OCI-LY1 (cell line): ENCODE results near the gene GALNT18.

ENCODE experiments used
- H2AFZ ChIP-seq: fragments of 200-600 bp; sonication (generic), shearing (Covaris generic); 2 replicates; pipeline ENCODE4 v1.6.0; 2014; ENCODE audit warnings: antibody characterized with exemption, mild to moderate bottlenecking, low read length
- H3F3A ChIP-seq: fragments of 200-600 bp; sonication (generic), shearing (Covaris generic); 2 replicates; pipeline ENCODE4 v1.6.0; 2014; ENCODE audit warnings: mild to moderate bottlenecking, antibody characterized with exemption, low read length, moderate library complexity; ENCODE audit not compliant: insufficient read depth
- H3K27ac ChIP-seq: fragments of 200-600 bp; sonication (generic); 2 replicates; pipeline ENCODE4 v1.5.1; 2014; ENCODE audit warnings: low read length, mixed run types, mild to moderate bottlenecking, low read depth; ENCODE audit not compliant: poor library complexity, severe bottlenecking
- H3K27me3 ChIP-seq: fragments of 200-600 bp; sonication (generic); 2 replicates; pipeline ENCODE4 v1.6.0; 2014; ENCODE audit warnings: antibody characterized with exemption, mild to moderate bottlenecking, low read length, moderate library complexity; ENCODE audit not compliant: insufficient read depth
- H3K36me3 ChIP-seq: fragments of 200-600 bp; sonication (generic); 2 replicates; pipeline ENCODE4 v1.6.1; 2014; ENCODE audit warnings: mild to moderate bottlenecking, antibody characterized with exemption, low read length, moderate library complexity, mixed read lengths; ENCODE audit not compliant: insufficient read depth
- H3K4me1 ChIP-seq: fragments of 200-600 bp; sonication (generic); 2 replicates; pipeline ENCODE4 v1.5.1; 2014; ENCODE audit warnings: mild to moderate bottlenecking, low read length, moderate library complexity; ENCODE audit not compliant: insufficient read depth, severe bottlenecking
- H3K4me2 ChIP-seq: fragments of 200-600 bp; sonication (generic), shearing (Covaris generic); 2 replicates; pipeline ENCODE4 v1.6.1; 2014; ENCODE audit warnings: low read length
- H3K4me3 ChIP-seq: fragments of 200-600 bp; sonication (generic); 2 replicates; pipeline ENCODE4 v1.5.1; 2014; ENCODE audit warnings: low read length, low read depth, mild to moderate bottlenecking, mixed read lengths; ENCODE audit not compliant: poor library complexity, severe bottlenecking
- H3K79me2 ChIP-seq: fragments of 200-600 bp; shearing (Covaris generic); 2 replicates; pipeline ENCODE4 v1.6.1; 2016; ENCODE audit warnings: mixed run types, low read length, mixed read lengths; ENCODE audit not compliant: insufficient read depth
- H3K9ac ChIP-seq: fragments of 200-600 bp; sonication (generic), shearing (Covaris generic); 2 replicates; pipeline ENCODE4 v1.6.1; 2014; ENCODE audit warnings: mild to moderate bottlenecking, low read length, mixed read lengths
- H3K9me2 ChIP-seq: fragments of 200-600 bp; sonication (generic), shearing (Covaris generic); 2 replicates; pipeline ENCODE4 v1.6.1; 2014; ENCODE audit warnings: low read depth, mild to moderate bottlenecking, low read length, mixed read lengths
- H3K9me3 ChIP-seq: fragments of 200-600 bp; shearing (Covaris generic); 2 replicates; pipeline ENCODE4 v1.6.1; 2014; ENCODE audit warnings: low read length, mixed read lengths
- H4K20me1 ChIP-seq: fragments of 200-600 bp; sonication (generic), shearing (Covaris generic); 2 replicates; pipeline ENCODE4 v1.6.0; 2016; ENCODE audit warnings: mild to moderate bottlenecking, low read length; ENCODE audit not compliant: insufficient read depth
- EZH2 ChIP-seq: fragments of 200-600 bp; sonication (generic), shearing (Covaris generic); IDR thresholded peaks from 2 replicates; pipeline ENCODE4 v1.8.0; 2017; ENCODE audit warnings: borderline replicate concordance, mixed run types, mild to moderate bottlenecking, antibody characterized with exemption, low read length, moderate library complexity, mixed read lengths
- TF ChIP-seq, protein P1 (sequence below): fragments of 200-600 bp; sonication (generic), shearing (Covaris generic); IDR thresholded peaks from 2 replicates; pipeline ENCODE4 v1.5.1; 2017; ENCODE audit warnings: mild to moderate bottlenecking, antibody characterized with exemption, low read length, moderate library complexity, mixed read lengths

GALNT18 gene

DNA sequence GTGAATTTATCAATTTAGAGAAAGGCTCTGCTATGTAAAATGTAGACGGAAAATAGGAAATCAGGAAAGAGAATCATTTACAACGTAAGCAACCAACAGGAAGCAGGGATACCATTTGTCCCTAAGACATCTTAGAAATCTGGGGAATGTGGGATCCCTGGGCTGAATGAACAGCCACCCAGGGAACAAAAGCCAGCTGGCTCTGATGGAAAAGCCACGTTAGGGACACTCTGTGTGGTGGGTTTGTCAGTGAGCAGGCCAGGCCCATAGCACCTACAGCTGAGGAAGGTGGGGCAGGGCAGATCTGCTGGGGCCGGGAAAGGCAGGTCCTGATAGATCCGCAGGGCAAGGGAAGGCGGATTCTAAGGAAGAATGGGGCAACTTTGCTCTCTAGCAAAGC, 181.7 kb downstream of the GALNT18 start:
- Histone ChIP-seq H3K9me2 (no peaks in the 10 kb centered on the region), H3K79me2 (no peaks in the 10 kb centered on the region), H4K20me1 (no peaks in the 10 kb centered on the region), H3K4me3 (no peak overlapping the region), H3K4me1 (no peaks in the 10 kb centered on the region), H3K4me2 (no peak overlapping the region), H2AFZ (no peak overlapping the region), H3F3A (no peaks in the 10 kb centered on the region), H3K27me3 (no peaks in the 10 kb centered on the region), H3K36me3 (no peaks in the 10 kb centered on the region), H3K9ac (no peak overlapping the region), H3K9me3 (no peaks in the 10 kb centered on the region), H3K27ac (no peak overlapping the region)
- TF ChIP-seq, protein P1, sequence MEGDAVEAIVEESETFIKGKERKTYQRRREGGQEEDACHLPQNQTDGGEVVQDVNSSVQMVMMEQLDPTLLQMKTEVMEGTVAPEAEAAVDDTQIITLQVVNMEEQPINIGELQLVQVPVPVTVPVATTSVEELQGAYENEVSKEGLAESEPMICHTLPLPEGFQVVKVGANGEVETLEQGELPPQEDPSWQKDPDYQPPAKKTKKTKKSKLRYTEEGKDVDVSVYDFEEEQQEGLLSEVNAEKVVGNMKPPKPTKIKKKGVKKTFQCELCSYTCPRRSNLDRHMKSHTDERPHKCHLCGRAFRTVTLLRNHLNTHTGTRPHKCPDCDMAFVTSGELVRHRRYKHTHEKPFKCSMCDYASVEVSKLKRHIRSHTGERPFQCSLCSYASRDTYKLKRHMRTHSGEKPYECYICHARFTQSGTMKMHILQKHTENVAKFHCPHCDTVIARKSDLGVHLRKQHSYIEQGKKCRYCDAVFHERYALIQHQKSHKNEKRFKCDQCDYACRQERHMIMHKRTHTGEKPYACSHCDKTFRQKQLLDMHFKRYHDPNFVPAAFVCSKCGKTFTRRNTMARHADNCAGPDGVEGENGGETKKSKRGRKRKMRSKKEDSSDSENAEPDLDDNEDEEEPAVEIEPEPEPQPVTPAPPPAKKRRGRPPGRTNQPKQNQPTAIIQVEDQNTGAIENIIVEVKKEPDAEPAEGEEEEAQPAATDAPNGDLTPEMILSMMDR = no peak
- no peak for TF ChIP-seq EZH2

DNA sequence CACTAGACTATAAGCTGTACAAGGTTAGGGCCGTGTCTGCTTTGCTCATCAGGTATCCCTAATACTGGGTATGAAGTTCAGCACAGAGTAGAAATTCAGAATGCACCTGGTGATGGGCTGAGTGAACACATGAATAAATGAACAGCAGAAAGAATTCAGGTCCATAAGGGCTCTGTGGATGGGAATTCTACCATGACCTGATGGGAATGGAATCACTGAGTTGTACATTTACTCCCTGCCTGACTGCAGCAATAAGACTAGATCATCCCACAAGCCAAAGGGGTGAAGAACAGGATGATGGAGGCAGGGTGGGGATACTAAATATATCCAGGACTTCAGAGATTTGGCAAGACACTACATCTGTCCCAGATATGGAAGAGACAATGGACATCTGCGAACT, 182.2 kb downstream of the GALNT18 start:
- no peaks in the 10 kb centered on the region for H3F3A ChIP-seq
- TF ChIP-seq, protein P1 = no peak
- TF ChIP-seq EZH2 = no peak

DNA sequence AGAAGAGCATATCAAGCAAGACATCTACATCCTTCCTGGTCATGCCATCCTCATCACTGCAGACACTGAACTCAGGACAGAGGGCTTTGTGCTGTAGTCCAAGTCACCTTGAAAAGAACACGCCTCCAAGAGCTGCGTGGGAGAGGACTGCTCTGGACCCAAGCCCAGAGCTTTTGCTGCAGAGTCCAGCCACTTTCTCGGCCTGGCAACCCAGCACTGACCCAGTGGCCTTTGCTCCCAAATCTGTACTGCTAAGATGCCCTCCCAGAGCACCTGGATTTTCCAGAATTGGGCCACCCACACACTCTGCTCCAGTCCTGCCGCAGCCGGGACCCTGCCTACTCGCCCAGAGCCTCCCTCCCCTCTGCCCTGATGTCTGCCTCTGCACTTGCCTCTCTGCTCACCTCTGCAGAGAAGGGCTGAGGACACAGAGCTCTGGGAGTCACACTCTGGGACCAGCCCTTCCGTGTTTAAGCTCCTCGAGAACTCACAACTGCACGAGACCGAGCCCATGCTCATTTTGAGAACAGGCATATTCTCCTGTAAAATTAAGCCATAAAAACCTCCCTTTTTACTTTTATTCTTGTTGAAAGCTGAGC, 185.0 kb downstream of the GALNT18 start:
- TF ChIP-seq, protein P1 = no peak
- TF ChIP-seq EZH2 = no peak
- Histone ChIP-seq H3K9ac (no peak overlapping the region), H3K9me3 (no peaks in the 10 kb centered on the region), H3K79me2 (no peaks in the 10 kb centered on the region), H2AFZ (no peak overlapping the region), H3K27ac (no peak overlapping the region), H3F3A (no peaks in the 10 kb centered on the region), H3K4me3 (no peak overlapping the region), H4K20me1 (no peaks in the 10 kb centered on the region), H3K36me3 (no peaks in the 10 kb centered on the region), H3K4me2 (no peak overlapping the region), H3K9me2 (no peaks in the 10 kb centered on the region), H3K4me1 (no peaks in the 10 kb centered on the region), H3K27me3 (no peaks in the 10 kb centered on the region)

More for the DNA sequence above, 182.2 kb downstream of the GALNT18 start:
- Histone ChIP-seq H3K4me3 (no peak overlapping the region), H3K27me3 (no peaks in the 10 kb centered on the region), H3K4me2 (no peak overlapping the region), H2AFZ (no peak overlapping the region), H3K27ac (no peak overlapping the region), H4K20me1 (no peaks in the 10 kb centered on the region), H3K79me2 (no peaks in the 10 kb centered on the region), H3K9me3 (no peaks in the 10 kb centered on the region), H3K4me1 (no peaks in the 10 kb centered on the region), H3K9me2 (no peaks in the 10 kb centered on the region), H3K9ac (no peak overlapping the region), H3K36me3 (no peaks in the 10 kb centered on the region)
